ENCODE data around the gene RNF151. TPM values are rescaled to one million over a fixed set of nuclear protein-coding genes. Genes with fewer than 3 reads are reported as not detected.
A peak's percentile ranks its signal among the peaks of the same experiment; 100 is the strongest.

RNF151 gene
- total and polyA plus RNA-seq, 2 of the 13 experiments (the other 11 are each of a cell fraction or from before 2014, with no cell fraction given) = not detected

- TF ChIP-seq DRAP1 (CRISPR knock-in tag; IDR thresholded peaks at IDR 0.05) (no peak), ZNF550 (CRISPR knock-in tag; IDR thresholded peaks at IDR 0.05; ENCODE audit: borderline replicate concordance) (no peak), SYNCRIP (IDR thresholded peaks at IDR 0.05; ENCODE audit: insufficient read depth, low read depth, low read length) (no peak), PAF1 (CRISPR knock-in tag; IDR thresholded peaks at IDR 0.05) (no peak), POLR2AphosphoS2 (IDR thresholded peaks at IDR 0.05; ENCODE audit: low read depth, low read length) (no peak), ATRX (CRISPR knock-in tag; IDR thresholded peaks at IDR 0.05; ENCODE audit: borderline replicate concordance) (no peak), RNF219 (CRISPR knock-in tag; IDR thresholded peaks at IDR 0.05) (no peak), ZNF746 (CRISPR knock-in tag; IDR thresholded peaks at IDR 0.05) (no peak), MAZ (IDR thresholded peaks at IDR 0.05; ENCODE audit: borderline replicate concordance, low read depth, low read length) (no peak), MAZ (CRISPR knock-in tag; IDR thresholded peaks at IDR 0.05; ENCODE audit: low read depth) (no peak), ZNF24 (IDR thresholded peaks at IDR 0.05) (no peak), NR3C1 (CRISPR knock-in tag; IDR thresholded peaks at IDR 0.05) (no peak), NKX3-1 (CRISPR knock-in tag; IDR thresholded peaks at IDR 0.05) (no peak), NFE2L2 (IDR thresholded peaks at IDR 0.05; ENCODE audit: low read length) (peak; percentile 24; the same call in 1 of the 2 replicates), ZNF572 (CRISPR knock-in tag; IDR thresholded peaks at IDR 0.05) (no peak), ZNF142 (CRISPR knock-in tag; IDR thresholded peaks at IDR 0.05) (0 out of 2 replicates have a peak, but pooled peaks have one; percentile 32), CEBPB (IDR thresholded peaks at IDR 0.05; ENCODE audit: borderline replicate concordance, low read depth, low read length) (no peak), ZNF891 (CRISPR knock-in tag; IDR thresholded peaks at IDR 0.05) (no peak)
- TF ChIP-seq, protein P1, sequence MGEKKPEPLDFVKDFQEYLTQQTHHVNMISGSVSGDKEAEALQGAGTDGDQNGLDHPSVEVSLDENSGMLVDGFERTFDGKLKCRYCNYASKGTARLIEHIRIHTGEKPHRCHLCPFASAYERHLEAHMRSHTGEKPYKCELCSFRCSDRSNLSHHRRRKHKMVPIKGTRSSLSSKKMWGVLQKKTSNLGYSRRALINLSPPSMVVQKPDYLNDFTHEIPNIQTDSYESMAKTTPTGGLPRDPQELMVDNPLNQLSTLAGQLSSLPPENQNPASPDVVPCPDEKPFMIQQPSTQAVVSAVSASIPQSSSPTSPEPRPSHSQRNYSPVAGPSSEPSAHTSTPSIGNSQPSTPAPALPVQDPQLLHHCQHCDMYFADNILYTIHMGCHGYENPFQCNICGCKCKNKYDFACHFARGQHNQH (CRISPR knock-in tag; IDR thresholded peaks at IDR 0.05) = no peak
- TF ChIP-seq, protein P2, sequence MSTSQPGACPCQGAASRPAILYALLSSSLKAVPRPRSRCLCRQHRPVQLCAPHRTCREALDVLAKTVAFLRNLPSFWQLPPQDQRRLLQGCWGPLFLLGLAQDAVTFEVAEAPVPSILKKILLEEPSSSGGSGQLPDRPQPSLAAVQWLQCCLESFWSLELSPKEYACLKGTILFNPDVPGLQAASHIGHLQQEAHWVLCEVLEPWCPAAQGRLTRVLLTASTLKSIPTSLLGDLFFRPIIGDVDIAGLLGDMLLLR (CRISPR knock-in tag; IDR thresholded peaks at IDR 0.05) = no peak
Measured at GRCh38 chr16:1942047-1942809, 24.4 kb upstream of the RNF151 start (continued).

Measured in HepG2 (cell line).